NCI-H1105 (cell line): ENCODE results near the gene CD59.
"Not testable (repeated sequence)": the region's sequence is repeated elsewhere in the genome, so short reads cannot be mapped to it uniquely, and the experiment has no call there.

ENCODE experiments used
- DNase-seq: peaks from one replicate; lab custom pipeline; 2025; lab: John Stamatoyannopoulos, UW

Gene CD59

GRCh38 chr11:33713151-33713855 lies 22.9 kb downstream of the CD59 start:
- DNase-seq: no peak

GRCh38 chr11:33712436-33712835 lies 23.8 kb downstream of the CD59 start:
- no peak for DNase-seq

- DNase-seq: no peak
Measured at GRCh38 chr11:33709466-33709865, 26.8 kb downstream of the CD59 start.

DNA sequence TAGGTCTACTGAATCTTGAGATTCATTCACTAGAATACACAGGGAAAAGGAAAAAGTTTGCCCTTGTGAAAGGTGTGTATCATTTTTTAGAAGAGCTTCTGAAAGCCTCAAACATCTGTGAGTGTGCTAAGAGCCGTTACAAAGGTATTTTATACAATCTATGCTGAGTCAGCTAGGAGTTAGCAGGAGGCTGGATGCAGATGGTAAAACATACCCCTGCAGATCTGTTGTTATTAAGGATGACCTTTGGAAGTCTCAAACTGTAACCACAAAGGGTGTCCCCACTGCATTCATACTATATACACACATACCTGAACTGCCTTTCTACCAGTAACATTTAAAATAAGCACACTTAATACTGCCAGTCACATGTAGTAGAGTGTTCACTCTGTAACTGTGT lies 27.2 kb downstream of the CD59 start:
- DNase-seq: no peak

GRCh38 chr11:33707831-33708230 lies 28.4 kb downstream of the CD59 start:
- DNase-seq: not testable (repeated sequence)

- DNase-seq: no peak
Measured at GRCh38 chr11:33706966-33707365, 29.3 kb downstream of the CD59 start.

DNA sequence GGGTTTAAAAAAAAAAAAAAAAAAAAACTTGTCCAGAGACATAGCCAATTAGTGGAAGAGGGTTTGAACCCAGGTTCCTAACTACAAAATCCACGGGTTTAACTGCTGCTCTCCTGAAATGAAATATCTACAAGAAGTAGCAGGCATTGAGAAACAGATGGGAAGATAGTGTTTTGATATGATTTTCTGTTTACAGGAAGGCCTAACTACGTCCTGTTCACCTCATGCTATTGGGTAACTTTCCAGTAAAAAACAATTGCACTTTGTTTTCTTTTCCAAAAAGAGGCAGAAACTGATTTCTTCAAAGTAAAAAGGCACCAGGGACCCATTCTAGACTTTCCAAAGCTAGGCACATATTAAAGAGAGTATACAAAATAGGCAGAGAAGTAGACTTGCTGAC lies 29.7 kb downstream of the CD59 start:
- no peak for DNase-seq

DNA sequence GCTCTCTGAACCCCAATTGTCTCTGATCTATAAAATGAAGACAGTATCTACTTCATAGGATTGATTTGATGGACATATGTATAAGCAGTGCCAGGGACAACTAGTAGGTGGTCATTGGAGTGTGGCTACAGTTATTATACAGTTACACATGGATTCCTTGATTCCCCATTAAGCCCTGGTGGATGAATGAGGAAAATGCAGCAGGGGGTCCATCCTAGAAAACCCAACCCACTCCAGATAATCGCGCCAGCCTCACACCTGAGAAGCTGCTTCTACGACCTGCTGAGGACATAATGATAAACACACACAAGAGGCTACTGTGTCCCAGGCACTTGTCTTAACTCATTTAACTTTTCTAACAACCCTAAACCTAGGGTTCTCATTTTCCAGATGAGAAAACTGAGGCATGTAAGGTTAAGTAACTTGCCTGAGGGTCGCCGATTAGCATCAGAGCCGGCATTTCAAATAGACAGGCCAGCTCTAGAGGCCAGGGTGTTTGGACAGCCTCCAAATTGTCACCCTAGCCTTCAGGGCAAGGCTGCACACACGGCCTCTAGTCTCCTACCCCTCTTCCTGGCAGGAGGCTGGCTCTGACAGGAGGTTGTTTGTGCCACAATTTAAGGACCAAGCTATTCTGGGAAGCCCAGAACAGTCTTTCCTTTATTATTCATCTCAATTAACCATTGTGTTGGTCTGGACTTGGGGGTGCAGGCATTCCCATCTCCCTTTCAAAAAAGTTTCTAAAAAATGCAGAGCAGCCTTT lies 31.8 kb downstream of the CD59 start:
- DNase-seq: no peak

DNA sequence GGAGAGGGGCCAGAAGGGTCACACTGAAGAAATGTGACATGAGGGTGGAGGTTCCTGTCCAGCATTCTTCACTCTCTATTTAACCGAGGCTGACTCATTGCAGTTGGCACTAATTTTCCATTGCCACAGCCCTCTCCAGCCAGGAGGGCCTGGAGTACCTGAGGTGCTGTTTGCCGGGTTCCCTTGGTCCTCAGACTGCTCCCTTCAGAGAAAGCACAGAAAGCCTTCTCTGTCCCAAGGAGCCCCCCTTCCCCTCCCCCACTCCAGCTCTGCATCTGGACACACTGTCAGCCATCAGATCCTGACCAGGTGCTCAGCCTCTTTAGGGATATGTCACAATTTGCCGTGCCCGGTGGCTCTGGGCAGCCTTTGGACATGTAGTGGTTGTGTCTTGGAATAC lies 32.4 kb downstream of the CD59 start:
- no peak for DNase-seq

- DNase-seq: no peak
Measured at GRCh38 chr11:33703234-33703633, 33.0 kb downstream of the CD59 start.

GRCh38 chr11:33701302-33702230 lies 34.7 kb downstream of the CD59 start:
- DNase-seq: peak; percentile 55

DNA sequence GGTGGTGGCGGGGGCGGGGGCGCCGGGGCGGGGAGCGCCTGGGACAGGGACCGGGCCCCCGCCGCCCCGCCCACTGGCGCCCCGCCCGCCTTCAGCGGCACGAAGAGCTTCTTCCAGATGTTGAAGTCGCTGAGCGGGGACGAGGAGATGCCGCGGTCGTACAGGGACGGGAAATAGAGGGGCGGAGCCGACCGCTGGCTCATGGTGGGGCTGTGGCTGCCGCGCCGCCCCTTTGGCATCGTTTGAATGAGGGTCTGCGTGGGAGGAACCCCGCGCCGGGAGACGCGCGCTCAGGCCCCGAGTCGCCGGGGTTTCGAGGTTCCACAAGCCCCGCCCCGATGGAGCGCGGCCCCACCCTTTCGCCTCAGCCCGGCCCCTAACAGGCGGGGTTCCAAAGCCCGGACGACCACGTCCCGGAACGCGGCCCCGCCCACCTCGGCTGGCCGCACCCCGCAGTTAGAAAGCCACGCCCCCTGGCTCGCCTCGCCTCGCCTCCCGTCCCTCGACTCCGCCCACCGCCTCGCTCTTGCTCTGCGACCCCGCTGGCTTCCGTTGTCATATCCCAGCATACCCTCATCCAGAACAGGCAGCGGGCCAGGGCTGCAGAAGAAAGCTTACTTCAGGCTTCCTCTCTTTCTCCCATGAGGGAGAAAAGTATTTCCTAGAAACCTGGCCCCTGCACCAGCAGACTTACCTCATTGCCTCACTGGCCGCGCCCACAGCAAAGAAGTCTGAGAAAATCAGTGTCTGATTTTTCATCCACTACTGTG lies 35.5 kb downstream of the CD59 start, which contains the start of gene C11orf91:
TSS of gene C11orf91 (minus strand) at position 325 of the 770 bp plus-strand sequence. CDS start at position 239, 86 bp downstream.
- DNase-seq: peak; percentile 96

DNA sequence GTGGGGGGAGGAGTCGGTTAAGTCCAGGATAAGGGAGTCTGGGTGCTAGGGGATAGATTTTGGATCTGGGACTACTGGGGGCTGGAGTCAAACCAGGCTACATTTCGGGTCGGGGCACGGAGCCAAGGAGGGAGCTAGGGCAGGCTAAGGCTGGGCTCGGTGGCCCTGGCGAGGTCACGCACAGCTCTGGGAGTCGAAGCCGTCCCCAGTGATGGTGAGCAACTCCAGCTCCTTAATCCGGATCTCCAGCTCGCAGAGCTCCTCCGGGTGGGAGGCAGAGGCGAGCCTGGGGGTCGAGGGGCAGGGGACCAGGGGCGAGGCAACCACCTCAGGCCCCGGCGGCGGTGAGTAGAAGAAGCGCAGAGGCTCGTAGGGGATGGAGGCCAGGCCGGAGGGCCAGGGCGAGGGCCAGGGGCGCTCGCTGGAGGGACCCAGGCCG lies 36.1 kb downstream of the CD59 start:
- DNase-seq: no peak

GRCh38 chr11:33699515-33700062 lies 36.6 kb downstream of the CD59 start:
- no peak for DNase-seq

- DNase-seq: no peak
Measured at GRCh38 chr11:33698921-33699320, 37.3 kb downstream of the CD59 start.

DNA sequence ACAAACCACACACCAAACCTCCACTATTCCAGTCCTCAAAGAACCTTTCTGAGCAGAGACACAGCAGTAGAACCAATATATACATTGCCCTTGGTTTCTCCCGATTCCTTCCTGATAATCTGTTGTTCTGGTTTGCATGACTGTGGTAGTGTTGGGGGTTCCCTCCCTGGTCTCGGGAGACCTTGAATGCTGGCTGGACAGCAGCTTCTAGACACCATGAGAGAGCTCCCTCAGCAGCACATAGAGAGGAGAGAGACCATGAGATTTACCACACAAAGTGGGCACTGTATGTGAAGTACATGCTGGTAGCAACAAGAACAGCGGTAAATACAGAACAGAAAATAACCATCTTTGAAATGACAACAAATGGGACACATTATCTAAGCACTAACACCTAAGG lies 38.2 kb downstream of the CD59 start:
- DNase-seq: no peak

- DNase-seq: no peak
Measured at GRCh38 chr11:33696931-33697638, 39.1 kb downstream of the CD59 start.

DNA sequence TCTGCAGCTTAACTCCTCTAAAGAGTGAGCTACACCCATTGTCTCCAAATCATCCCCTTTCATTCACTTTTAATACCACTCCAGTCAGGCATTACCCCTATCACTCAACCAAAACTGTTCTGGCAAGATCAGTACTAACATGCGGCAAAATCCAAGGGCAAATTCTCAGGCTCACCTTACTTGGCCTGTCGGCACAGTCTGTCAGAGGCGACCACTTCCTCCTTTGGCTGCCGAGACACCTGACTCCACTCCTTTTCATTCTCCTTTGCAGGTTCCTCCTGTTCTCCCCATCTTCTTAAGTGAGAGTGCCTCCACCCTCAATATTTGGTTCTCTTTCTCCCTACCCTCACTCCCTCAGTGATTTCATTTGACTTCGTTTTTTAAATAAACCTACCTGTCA lies 39.8 kb downstream of the CD59 start:
- DNase-seq: no peak

- DNase-seq: no peak
Measured at GRCh38 chr11:33695051-33695566, 41.1 kb downstream of the CD59 start.

DNA sequence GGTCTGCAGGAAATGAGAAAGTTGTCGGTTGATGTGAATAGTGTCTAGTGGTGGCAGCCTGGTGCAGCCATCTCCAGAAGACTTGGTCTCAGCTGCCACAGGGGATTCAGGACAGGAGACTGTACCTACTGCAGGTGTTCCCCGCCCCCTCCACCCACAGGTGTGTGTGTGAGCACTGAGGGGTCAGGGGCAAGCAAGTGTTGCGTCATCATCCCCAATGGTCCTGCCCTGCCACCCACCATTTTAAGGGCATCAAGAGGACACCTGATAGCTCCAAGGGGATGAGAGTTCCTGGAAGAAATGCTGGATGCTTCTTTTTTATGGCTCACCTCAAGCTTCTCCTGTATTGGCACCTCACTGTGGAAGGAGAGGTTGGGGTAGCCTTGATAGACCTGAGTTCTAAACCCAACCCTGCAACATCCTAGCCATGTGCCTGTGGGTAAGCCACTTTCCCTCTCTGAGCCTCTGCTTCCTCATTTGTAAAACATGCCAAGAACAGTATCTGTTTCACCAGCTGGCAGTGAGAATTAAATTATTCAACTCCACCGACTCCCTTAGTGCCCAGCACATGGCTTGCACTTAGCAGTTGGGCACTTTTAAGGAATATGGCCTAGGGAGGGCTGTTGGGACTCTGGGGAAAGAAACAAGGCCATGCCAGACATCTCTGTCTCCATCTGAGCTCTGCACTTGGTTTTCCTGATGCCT lies 41.7 kb downstream of the CD59 start:
- no peak for DNase-seq
